ENCODE results near the gene DNAJC7. TPM values are rescaled to one million over a fixed set of nuclear protein-coding genes. Genes with fewer than 3 reads are reported as not detected.

DNAJC7 gene
- total RNA-seq, 6 experiments from 2014 or later = 32.7 to 40.3 (median 35.2) TPM

DNA sequence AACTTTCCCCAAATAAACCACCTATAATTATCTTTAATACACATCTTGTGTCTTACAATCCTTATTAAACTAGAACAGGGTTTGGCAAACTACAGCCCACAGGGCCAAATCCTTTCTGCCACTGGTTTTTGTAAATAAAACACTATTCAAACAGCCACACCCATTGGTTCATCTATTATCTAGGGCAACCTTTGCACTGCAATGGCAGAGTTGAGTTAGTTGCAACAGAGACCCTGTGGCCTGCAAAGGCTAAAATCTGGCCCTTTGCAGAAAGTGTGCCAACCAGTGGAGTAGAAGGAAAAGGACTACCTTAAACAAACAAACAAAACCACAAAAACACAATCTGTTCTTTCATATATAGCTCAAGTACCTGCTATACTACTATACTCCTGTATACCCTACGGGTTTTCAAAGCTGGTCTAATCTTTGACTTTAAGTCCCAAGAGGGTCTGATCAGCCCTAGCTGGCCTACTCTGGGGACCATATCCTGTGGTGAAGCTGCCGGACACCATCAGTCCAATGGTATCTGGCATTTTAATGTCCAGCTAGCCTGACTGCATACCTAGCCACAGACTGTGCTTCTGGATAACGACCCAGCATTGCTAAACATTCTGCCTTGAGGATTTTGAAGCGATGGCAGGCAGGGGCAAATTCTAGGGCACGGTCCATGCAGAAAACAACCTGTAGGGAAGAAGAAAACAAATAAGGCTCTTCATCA lies 27.4 kb downstream of the DNAJC7 start:
- H3K27ac ChIP-seq = peak overlapping the region; percentile 40 to 69 (median 63)
- peaks cover 0 to 58% (median 25%) of the 10 kb centered on the region in 4 donors for H3K36me3 ChIP-seq
- intact Hi-C loops (cut with DNase I) = no loop called here
- H3K4me3 ChIP-seq = no peak overlapping the region
- no peaks in the 10 kb centered on the region for H3K9me3 ChIP-seq
- DNase-seq = peak in 1 of 3 donors; percentile 85
- WGBS (ENCODE audit: insufficient coverage, low coverage, low lambda C conversion rate, missing lambda C conversion rate) = 43% methylated on average over 5 of the region's 5 CpGs
- ATAC-seq = peak; percentile 96 to 98 (median 96)
- H3K4me1 ChIP-seq = peaks cover 0 to 30% (median 15%) of the 10 kb centered on the region in 4 donors
- TF ChIP-seq, protein P1, sequence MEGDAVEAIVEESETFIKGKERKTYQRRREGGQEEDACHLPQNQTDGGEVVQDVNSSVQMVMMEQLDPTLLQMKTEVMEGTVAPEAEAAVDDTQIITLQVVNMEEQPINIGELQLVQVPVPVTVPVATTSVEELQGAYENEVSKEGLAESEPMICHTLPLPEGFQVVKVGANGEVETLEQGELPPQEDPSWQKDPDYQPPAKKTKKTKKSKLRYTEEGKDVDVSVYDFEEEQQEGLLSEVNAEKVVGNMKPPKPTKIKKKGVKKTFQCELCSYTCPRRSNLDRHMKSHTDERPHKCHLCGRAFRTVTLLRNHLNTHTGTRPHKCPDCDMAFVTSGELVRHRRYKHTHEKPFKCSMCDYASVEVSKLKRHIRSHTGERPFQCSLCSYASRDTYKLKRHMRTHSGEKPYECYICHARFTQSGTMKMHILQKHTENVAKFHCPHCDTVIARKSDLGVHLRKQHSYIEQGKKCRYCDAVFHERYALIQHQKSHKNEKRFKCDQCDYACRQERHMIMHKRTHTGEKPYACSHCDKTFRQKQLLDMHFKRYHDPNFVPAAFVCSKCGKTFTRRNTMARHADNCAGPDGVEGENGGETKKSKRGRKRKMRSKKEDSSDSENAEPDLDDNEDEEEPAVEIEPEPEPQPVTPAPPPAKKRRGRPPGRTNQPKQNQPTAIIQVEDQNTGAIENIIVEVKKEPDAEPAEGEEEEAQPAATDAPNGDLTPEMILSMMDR (IDR thresholded peaks at IDR 0.05) = peak in 2 of 4 donors; percentile 12 to 13
- no peak for TF ChIP-seq POLR2A (IDR thresholded peaks at IDR 0.05)
- no peaks in the 10 kb centered on the region for H3K27me3 ChIP-seq

DNA sequence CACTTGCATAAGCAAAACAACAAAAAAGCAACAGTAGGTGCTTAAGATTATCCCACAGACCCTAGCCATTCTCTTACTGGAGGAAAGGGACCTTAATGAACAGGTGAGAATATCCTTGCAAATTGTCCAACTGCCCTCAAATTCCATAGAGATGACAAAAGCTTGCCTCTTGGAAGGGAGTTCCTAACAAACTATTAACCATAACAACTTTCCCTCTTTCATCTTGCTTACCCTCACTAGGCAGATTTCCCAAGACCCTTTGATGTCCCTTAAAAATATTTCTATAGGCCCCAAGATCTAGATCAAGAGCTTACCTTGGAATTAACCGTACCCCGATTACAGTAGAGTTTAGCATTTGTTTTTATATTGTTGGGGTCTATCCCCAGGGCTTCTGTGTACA lies 28.8 kb downstream of the DNAJC7 start:
- H3K27me3 ChIP-seq = no peaks in the 10 kb centered on the region
- no peak overlapping the region for H3K4me3 ChIP-seq
- 100% methylated on average over 2 of the region's 2 CpGs for WGBS (ENCODE audit: insufficient coverage, low coverage, low lambda C conversion rate, missing lambda C conversion rate)

DNA sequence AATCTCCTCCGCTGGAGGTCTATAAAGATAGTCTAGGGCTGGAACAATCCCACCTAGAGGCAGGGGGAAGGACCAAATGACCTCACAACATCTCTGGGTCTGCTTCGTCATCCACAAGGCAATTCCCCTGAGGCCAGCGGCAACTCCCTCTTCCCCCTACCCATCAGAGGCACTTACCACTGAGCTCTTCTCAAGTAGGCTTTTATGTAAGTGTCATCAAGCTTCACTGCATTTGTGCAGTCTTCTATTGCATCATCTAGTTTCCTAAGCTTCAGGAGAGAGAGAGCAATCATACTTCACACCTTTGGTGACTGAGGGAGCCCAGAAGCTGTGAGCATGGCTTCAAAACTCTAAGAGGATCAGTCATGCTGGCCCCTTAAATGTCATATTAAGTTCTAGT lies 29.6 kb downstream of the DNAJC7 start:
- WGBS (ENCODE audit: insufficient coverage, low coverage, low lambda C conversion rate, missing lambda C conversion rate) = no CpG with 5 or more reads among the region's 3 CpGs
- DNase-seq (no peak), ATAC-seq (no peak)
- Histone ChIP-seq H3K4me1 (peaks cover 0 to 30% (median 15%) of the 10 kb centered on the region in 4 donors), H3K27ac (no peak overlapping the region), H3K36me3 (peaks cover 0 to 61% (median 25%) of the 10 kb centered on the region in 4 donors), H3K9me3 (no peaks in the 10 kb centered on the region), H3K4me3 (no peak overlapping the region), H3K27me3 (no peaks in the 10 kb centered on the region)
- intact Hi-C loops (cut with DNase I) = no loop called here
- TF ChIP-seq, protein P1 (IDR thresholded peaks at IDR 0.05) = no peak
- TF ChIP-seq POLR2A (IDR thresholded peaks at IDR 0.05) = no peak

More for the DNA sequence above, 28.8 kb downstream of the DNAJC7 start:
- intact Hi-C loops (cut with DNase I) = no loop called here
- Histone ChIP-seq H3K9me3 (no peaks in the 10 kb centered on the region), H3K27ac (no peak overlapping the region), H3K36me3 (peaks cover 0 to 60% (median 24%) of the 10 kb centered on the region in 4 donors), H3K4me1 (peaks cover 0 to 30% (median 15%) of the 10 kb centered on the region in 4 donors)
- ATAC-seq (no peak), DNase-seq (no peak)
- TF ChIP-seq POLR2A (IDR thresholded peaks at IDR 0.05) = no peak
- TF ChIP-seq, protein P1 (IDR thresholded peaks at IDR 0.05) = no peak

DNA sequence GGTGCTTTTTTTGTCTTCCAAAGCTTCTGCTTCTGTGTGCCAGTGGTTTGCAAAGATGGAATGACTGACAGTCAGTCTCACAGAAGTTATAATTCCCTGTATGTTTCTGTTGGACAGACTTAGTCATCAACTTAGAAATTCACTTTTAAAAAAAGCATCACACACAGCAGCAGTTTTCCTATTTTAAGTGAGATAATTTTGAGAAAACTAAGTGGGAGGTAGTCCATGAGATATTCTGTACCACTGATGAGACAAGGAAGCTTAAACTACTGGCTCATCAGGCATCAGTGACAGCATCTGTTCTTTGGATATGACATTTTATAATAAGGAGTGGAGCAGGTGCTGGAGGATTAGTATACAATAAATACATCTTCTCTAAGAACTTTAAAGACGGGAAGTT lies 30.6 kb downstream of the DNAJC7 start:
- Histone ChIP-seq H3K4me1 (peaks cover 0 to 30% (median 15%) of the 10 kb centered on the region in 4 donors), H3K4me3 (no peak overlapping the region), H3K9me3 (no peaks in the 10 kb centered on the region), H3K27me3 (no peaks in the 10 kb centered on the region), H3K27ac (no peak overlapping the region), H3K36me3 (peaks cover 0 to 61% (median 27%) of the 10 kb centered on the region in 4 donors)
- intact Hi-C loops (cut with DNase I) = no loop called here
- TF ChIP-seq, protein P1 (IDR thresholded peaks at IDR 0.05) = no peak
- no peak for TF ChIP-seq POLR2A (IDR thresholded peaks at IDR 0.05)
- ATAC-seq = no peak
- DNase-seq = no peak
- WGBS (ENCODE audit: insufficient coverage, low coverage, low lambda C conversion rate, missing lambda C conversion rate) = 90% methylated on average over 1 of the region's 1 CpG

All from right lobe of liver (tissue), 6 donors.